Spleen (tissue), 11 donors: Measurements from ENCODE around the gene GGCX. TPM values are rescaled to one million over a fixed set of nuclear protein-coding genes. Genes with fewer than 3 reads are reported as not detected.

Experiments
- DNase-seq: peaks from one replicate; pipeline ENCODE4 v3.0.0-alpha.2; 2020
- H3K27ac ChIP-seq, 8 donors: fragments of 200-600 bp; sonication (generic) in 7 of 8; 1 replicate in 4 of 8; 2 replicates in 4 of 8; pipeline versions ENCODE4 v1.5.0 to v1.8.0; 2016 to 2021; ENCODE audit warnings: inconsistent platforms in 4 of 8, mild to moderate bottlenecking in 4 of 8, moderate library complexity in 1 of 8
- H3K27me3 ChIP-seq, 7 donors: fragments of 200-600 bp; sonication (generic) in 6 of 7; replicated peaks in 1 of 7; 1 replicate in 4 of 7; 2 replicates in 3 of 7; pipeline versions ENCODE4 v1.5.0 to v1.8.0; 2016 to 2021; ENCODE audit warnings: inconsistent platforms in 3 of 7, mild to moderate bottlenecking in 1 of 7
- H3K36me3 ChIP-seq, 6 donors: fragments of 200-600 bp; sonication (generic) in 5 of 6; 1 replicate in 4 of 6; 2 replicates in 2 of 6; pipeline versions ENCODE4 v1.5.0 to v1.8.0; 2016 to 2021; ENCODE audit warnings: inconsistent platforms in 2 of 6
- H3K4me1 ChIP-seq, 6 donors: fragments of 200-600 bp; sonication (generic) in 5 of 6; 1 replicate in 3 of 6; 2 replicates in 3 of 6; pipeline versions ENCODE4 v1.5.0 to v1.8.0; 2016 to 2021; ENCODE audit warnings: inconsistent platforms in 3 of 6
- H3K4me3 ChIP-seq, 8 donors: fragments of 200-600 bp; sonication (generic) in 7 of 8; 1 replicate in 4 of 8; 2 replicates in 4 of 8; pipeline versions ENCODE4 v1.5.0 to v1.8.0; 2016 to 2021; ENCODE audit warnings: inconsistent platforms in 4 of 8, mild to moderate bottlenecking in 4 of 8, moderate library complexity in 2 of 8
- H3K9me3 ChIP-seq, 8 donors: fragments of 200-600 bp; sonication (generic) in 7 of 8; 1 replicate in 4 of 8; 2 replicates in 4 of 8; pipeline versions ENCODE4 v1.5.0 to v1.8.0; 2016 to 2021; ENCODE audit warnings: inconsistent platforms in 4 of 8
- POLR2A ChIP-seq, 3 donors: fragments of 450-650 bp; IDR thresholded peaks; one replicate each; pipeline ENCODE4 v1.5.1; 2017; ENCODE audit warnings: antibody characterized with exemption in 3 of 3, mild to moderate bottlenecking in 1 of 3
- POLR2AphosphoS5 ChIP-seq, 3 donors: sonication (generic); formaldehyde crosslinking; IDR thresholded peaks; one replicate each; pipeline ENCODE4 v1.5.1; 2017; ENCODE audit warnings: antibody characterized with exemption in 3 of 3
- WGBS, 5 donors: extraction: QIAGEN DNeasy Blood & Tissue Kit in 3 of 5; methylation state at CpG; one replicate each; pipeline versions ENCODE4 v1.1.5 to v1.1.7; 2013 to 2018; 5-methylcytosine and 5-hydroxymethylcytosine counted together
- intact Hi-C: fragments of 100-400 bp; cut with DNase I; formaldehyde crosslinking; loops from one replicate; pipeline ENCODE4 v1.15.0; 2023; ENCODE audit warnings: low total_unique reads
- polyA plus RNA-seq, 3 donors: library from polyadenylated mRNA; stranded (reverse); fragments of 200-250 nt; gene quantifications; one replicate each; pipeline ENCODE4 v1.2.1, GENCODE V29; 2013
- total RNA-seq, 7 donors: library from RNA; depleted of rRNA in 3 of 7; stranded (reverse); fragments of >200 nt in 3 of 7; fragmentation: NEBNext Ultra II Directional in 4 of 7; extraction: Animal tissue kit (Norgen Biotek cat#: 25700) in 4 of 7; gene quantifications; one replicate each; pipeline versions ENCODE4 v1.1.0 to v1.2.1, GENCODE V29; 2016 to 2021
- TF ChIP-seq, protein P1 (sequence below), 11 experiments: fragments of 200-600 bp in 7 of 11; fragments of 450-650 bp in 4 of 11; sonication (generic) in 4 of 11; IDR thresholded peaks in 8 of 11; conservative IDR thresholded peaks in 3 of 11; 1 replicate in 7 of 11; 2 replicates in 4 of 11; pipeline versions ENCODE4 v1.4.0 to v1.8.0; 2016 to 2021; ENCODE audit warnings: antibody characterized with exemption in 11 of 11, inconsistent platforms in 4 of 11, mild to moderate bottlenecking in 1 of 11
- donor health status: healthy with polysubstance abuse.
- donor health status: DM: no; HTN: no; CAD: no; lungs with moderate emphysema.
- donor health status: DM: no; HTN: no; CAD: no.
- donor health status: Bipolar disorder and iron deficiency.
- donor health status: healthy.
- donor health status: DM: no; HTN: no; CAD: no.
- donor health status: DM: yes; HTN: yes; CAD: no.

Gene GGCX
- total and polyA plus RNA-seq, 10 donors: 11.0 to 42.1 (median 29.5) TPM

DNA sequence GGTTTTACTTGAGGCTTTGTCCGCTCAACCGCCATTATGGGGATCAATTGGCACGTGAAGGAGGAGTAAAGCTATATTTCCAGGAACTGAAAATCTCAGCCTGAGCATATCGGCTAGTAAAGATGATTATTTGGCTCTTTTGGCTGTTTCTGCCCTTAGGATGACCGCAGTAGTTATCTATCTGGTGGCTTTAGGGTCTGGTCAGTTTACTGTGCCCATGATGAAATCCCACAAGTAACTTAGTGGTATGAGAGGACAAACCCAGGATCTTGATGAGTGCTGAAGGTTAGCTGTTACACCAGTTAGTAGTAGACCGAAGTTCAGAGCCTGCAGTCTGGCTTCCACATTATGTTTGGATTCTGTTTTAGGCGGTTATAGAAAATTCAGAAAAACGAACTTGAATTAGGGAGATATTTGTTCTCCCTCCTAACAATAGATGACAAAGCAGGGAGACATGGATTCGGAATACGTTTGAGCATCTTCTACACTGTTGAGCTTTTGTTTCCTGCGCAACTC lies 21.1 kb downstream of the GGCX start:
- peak overlapping the region; percentile 92 to 99 (median 99) for H3K27ac ChIP-seq
- H3K4me3 ChIP-seq: peak overlapping the region; percentile 78 to 97 (median 88)
- TF ChIP-seq, protein P1, sequence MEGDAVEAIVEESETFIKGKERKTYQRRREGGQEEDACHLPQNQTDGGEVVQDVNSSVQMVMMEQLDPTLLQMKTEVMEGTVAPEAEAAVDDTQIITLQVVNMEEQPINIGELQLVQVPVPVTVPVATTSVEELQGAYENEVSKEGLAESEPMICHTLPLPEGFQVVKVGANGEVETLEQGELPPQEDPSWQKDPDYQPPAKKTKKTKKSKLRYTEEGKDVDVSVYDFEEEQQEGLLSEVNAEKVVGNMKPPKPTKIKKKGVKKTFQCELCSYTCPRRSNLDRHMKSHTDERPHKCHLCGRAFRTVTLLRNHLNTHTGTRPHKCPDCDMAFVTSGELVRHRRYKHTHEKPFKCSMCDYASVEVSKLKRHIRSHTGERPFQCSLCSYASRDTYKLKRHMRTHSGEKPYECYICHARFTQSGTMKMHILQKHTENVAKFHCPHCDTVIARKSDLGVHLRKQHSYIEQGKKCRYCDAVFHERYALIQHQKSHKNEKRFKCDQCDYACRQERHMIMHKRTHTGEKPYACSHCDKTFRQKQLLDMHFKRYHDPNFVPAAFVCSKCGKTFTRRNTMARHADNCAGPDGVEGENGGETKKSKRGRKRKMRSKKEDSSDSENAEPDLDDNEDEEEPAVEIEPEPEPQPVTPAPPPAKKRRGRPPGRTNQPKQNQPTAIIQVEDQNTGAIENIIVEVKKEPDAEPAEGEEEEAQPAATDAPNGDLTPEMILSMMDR (IDR thresholded peaks at IDR 0.05 in 8 of 11, conservative IDR thresholded peaks at IDR 0.05 in 3 of 11): no peak
- TF ChIP-seq POLR2A (IDR thresholded peaks at IDR 0.05) (no peak), POLR2AphosphoS5 (IDR thresholded peaks at IDR 0.05) (no peak)
- H3K9me3 ChIP-seq: no peaks in the 10 kb centered on the region
- H3K4me1 ChIP-seq: peaks cover 20 to 71% (median 41%) of the 10 kb centered on the region in 6 donors
- H3K36me3 ChIP-seq: peaks cover 3 to 45% (median 41%) of the 10 kb centered on the region in 6 donors
- DNase-seq: no peak
- intact Hi-C loops: no loop called here
- WGBS, 5 donors: 6 to 8% (median 7%) methylated on average over 11 of the region's 11 CpGs
- H3K27me3 ChIP-seq: no peaks in the 10 kb centered on the region

DNA sequence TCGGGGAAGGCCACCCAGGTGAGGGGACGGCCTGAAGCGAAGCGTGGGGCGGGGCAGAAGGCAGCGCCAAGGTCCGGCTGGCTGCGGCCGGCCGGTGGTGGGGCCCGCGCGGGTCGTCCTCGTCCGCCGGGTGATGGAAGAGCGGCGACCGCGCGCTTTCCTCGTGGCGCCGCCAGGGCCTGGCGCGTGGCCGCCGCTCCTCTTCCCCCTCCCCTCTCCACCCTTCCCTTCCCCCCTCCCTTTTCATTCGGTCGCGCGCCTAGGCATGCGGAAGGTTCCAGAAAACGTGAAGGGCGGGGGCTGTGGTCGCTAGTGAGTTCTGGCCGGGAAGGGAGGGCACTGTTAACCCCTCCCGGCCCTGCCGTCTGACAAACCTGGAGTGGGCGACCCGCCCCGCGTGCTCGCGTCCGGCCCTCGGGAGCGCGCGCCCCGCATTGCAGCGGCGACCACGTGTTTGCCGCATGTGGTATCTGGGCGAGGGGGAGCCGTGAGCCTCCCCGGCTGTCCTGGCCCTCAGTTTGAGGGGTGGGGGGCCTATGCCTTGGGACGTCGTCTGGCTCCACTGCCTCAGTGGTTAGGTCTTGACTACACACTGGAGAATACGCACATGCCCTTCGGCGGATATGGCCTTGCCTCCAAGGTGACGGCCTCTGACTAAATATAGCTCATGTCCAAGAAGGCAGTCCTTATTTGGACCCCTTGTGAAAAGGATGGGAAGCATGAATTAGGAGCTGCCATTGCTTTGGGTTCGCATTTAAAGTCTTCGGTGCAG lies 21.7 kb downstream of the GGCX start:
- Histone ChIP-seq H3K27me3 (no peaks in the 10 kb centered on the region), H3K4me1 (peaks cover 20 to 78% (median 43%) of the 10 kb centered on the region in 6 donors), H3K4me3 (peak overlapping the region; percentile 78 to 97 (median 88)), H3K27ac (peak overlapping the region; percentile 92 to 99 (median 99)), H3K9me3 (no peaks in the 10 kb centered on the region), H3K36me3 (peaks cover 3 to 39% (median 36%) of the 10 kb centered on the region in 6 donors)
- intact Hi-C loops: no loop called here
- DNase-seq: peak; percentile 94
- TF ChIP-seq POLR2A (IDR thresholded peaks at IDR 0.05) (no peak), POLR2AphosphoS5 (IDR thresholded peaks at IDR 0.05) (peak in 1 of 3 donors; percentile 75)
- TF ChIP-seq, protein P1 (IDR thresholded peaks at IDR 0.05 in 8 of 11, conservative IDR thresholded peaks at IDR 0.05 in 3 of 11): no peak
- 0 to 1% (median 0%) methylated on average over 28 to 67 of the region's 67 CpGs for WGBS, 5 donors

DNA sequence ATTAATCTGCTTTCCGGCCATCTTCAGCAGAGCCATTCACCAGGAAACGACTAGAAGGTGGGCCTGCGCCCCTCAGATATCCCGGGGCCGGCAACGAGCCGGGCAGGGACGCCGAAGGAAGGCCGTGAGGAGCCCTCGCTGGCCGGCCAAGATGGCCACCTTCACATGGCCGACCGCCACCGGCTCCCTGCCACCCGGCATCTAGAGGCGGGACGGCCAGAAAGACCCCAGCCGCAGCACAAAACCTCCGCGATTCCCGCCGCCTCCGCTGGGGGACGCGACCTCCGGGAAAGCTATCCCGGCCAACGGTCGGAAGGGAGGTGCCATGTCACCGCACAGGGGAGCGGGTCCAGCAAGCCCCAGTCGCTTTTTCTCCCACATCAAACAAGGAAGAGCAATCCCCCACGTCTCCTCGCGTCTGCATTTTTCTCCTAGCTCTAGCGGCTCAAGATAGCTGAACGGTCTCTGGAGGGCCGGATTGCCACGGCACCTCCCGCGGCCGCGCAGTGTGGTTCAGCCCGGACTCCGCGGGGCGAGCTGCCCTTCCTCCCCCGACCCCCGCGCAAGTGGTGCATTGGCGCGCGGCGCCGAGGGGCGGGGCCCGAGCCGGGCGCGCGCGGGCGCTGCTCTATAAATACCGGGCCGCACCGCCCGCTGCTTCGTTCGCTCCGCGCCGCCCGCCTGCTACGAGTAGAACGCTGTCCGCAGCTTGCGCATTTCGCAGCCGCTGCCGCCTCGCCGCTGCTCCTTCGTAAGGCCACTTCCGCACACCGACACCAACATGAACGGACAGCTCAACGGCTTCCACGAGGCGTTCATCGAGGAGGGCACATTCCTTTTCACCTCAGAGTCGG lies 22.6 kb downstream of the GGCX start, which contains the start of gene MAT2A:
Gene MAT2A (plus strand): TSS at position 662 of the 854 bp plus-strand sequence. CDS start 120 bp downstream, at position 782.
- H3K4me1 ChIP-seq: peaks cover 20 to 79% (median 43%) of the 10 kb centered on the region in 6 donors
- intact Hi-C loops: no loop called here
- peak; percentile 93 to 98 (median 98) for TF ChIP-seq POLR2A (IDR thresholded peaks at IDR 0.05)
- TF ChIP-seq, protein P1 (IDR thresholded peaks at IDR 0.05 in 8 of 11, conservative IDR thresholded peaks at IDR 0.05 in 3 of 11): peak; percentile 48 to 79 (median 76)
- peak; percentile 99 to 100 (median 99) for TF ChIP-seq POLR2AphosphoS5 (IDR thresholded peaks at IDR 0.05)

More for the DNA sequence above, 22.6 kb downstream of the GGCX start, which contains the start of gene MAT2A:
- 0% methylated on average over 67 to 92 of the region's 92 CpGs for WGBS, 5 donors
- Histone ChIP-seq H3K27ac (peak within 1 kb of the TSS; percentile 92 to 99 (median 99)), H3K4me3 (peak within 1 kb of the TSS; percentile 78 to 97 (median 88)), H3K36me3 (peaks cover 3 to 31% (median 28%) of the 10 kb centered on the region in 6 donors), H3K27me3 (no peaks in the 10 kb centered on the region), H3K9me3 (no peaks in the 10 kb centered on the region)
- peak; percentile 98 for DNase-seq
